HCT116 (cell line): Measurements from ENCODE around the gene FAM120A.

Experiments
- EZH2 ChIP-seq: fragments of 200-600 bp; sonication (generic); IDR thresholded peaks from 2 replicates; pipeline ENCODE4 v1.6.1; 2017; ENCODE audit warnings: antibody characterized with exemption, mixed run types
- EZH2phosphoT487 ChIP-seq: fragments of 200-600 bp; IDR thresholded peaks from 2 replicates; pipeline ENCODE4 v1.6.1; 2018; ENCODE audit warnings: antibody characterized with exemption, borderline replicate concordance
- POLR2A ChIP-seq: IDR thresholded peaks from 2 replicates; pipeline ENCODE4 v1.7.0; 2011; ENCODE audit warnings: borderline replicate concordance; ENCODE audit not compliant: insufficient read depth, insufficient read length; ENCODE audit errors: extremely low read depth
- POLR2AphosphoS5 ChIP-seq: IDR thresholded peaks from 2 replicates; pipeline ENCODE4 v1.6.1; 2011; ENCODE audit warnings: mild to moderate bottlenecking, low read depth, low read length, moderate library complexity
- REST ChIP-seq: IDR thresholded peaks from 2 replicates; pipeline ENCODE4 v1.6.1; 2012; ENCODE audit warnings: low read depth
- ZFX ChIP-seq: fragments of 450-650 bp; IDR thresholded peaks from 2 replicates; pipeline ENCODE4 v1.6.1; 2017
- ZNF274 ChIP-seq: fragments of 200-500 bp; sonication (Bioruptor generic); IDR thresholded peaks from 2 replicates; pipeline ENCODE4 v1.6.1; 2014; ENCODE audit warnings: mild to moderate bottlenecking, low read depth, low read length, inconsistent platforms
- TF ChIP-seq, protein P1 (sequence below), 3 experiments: fragments of 200-600 bp in 1 of 3; sonication (generic) in 1 of 3; IDR thresholded peaks in 2 of 3; conservative IDR thresholded peaks in 1 of 3; 2 replicates each; pipeline ENCODE4 v1.5.1; 2012 to 2017; ENCODE audit warnings: low read depth in 2 of 3, low read length in 2 of 3, antibody characterized with exemption in 1 of 3, borderline replicate concordance in 1 of 3, control low read depth in 1 of 3, mild to moderate bottlenecking in 1 of 3, mixed read lengths in 1 of 3, mixed run types in 1 of 3, moderate library complexity in 1 of 3; ENCODE audit not compliant: insufficient read depth in 1 of 3
- TF ChIP-seq, protein P2 (sequence below): IDR thresholded peaks from 2 replicates; pipeline ENCODE4 v1.6.1; 2012

DNA sequence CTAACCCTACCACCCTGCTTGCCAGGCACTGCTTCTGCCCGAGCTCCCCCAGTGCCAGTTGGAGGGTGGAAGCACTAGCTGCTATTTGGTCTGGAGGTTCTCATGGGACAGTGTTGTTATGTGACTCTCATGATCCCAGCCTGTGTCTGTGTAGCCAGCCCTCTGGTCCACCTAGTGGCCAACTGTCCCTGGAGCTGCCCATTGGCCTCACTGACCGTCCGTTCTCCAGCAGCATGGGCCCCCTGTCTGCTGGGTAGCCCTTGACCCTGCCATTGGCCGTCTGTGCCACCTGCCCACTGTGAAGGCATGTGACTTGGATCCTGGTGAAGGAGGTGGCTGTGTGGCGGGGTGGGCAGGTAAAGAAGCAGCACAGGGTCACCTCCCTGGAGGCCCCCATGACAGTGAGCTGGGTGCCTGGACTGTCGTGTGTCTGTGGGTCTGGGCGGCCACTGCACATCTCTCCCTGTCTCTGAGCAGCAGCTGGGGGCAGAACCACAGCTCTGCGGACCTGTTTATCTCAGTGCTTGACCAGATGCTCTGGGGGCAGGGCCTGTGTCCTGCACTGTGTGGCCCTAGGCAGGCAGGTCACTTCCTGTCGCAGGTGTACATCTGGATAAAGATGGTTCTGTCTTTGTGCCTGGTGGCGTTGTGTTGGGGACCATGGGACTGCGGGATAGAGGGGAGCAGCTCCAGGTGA lies 136.3 kb downstream of the FAM120A start:
- TF ChIP-seq, protein P1, sequence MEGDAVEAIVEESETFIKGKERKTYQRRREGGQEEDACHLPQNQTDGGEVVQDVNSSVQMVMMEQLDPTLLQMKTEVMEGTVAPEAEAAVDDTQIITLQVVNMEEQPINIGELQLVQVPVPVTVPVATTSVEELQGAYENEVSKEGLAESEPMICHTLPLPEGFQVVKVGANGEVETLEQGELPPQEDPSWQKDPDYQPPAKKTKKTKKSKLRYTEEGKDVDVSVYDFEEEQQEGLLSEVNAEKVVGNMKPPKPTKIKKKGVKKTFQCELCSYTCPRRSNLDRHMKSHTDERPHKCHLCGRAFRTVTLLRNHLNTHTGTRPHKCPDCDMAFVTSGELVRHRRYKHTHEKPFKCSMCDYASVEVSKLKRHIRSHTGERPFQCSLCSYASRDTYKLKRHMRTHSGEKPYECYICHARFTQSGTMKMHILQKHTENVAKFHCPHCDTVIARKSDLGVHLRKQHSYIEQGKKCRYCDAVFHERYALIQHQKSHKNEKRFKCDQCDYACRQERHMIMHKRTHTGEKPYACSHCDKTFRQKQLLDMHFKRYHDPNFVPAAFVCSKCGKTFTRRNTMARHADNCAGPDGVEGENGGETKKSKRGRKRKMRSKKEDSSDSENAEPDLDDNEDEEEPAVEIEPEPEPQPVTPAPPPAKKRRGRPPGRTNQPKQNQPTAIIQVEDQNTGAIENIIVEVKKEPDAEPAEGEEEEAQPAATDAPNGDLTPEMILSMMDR (IDR thresholded peaks at IDR 0.05 in 2 of 3, conservative IDR thresholded peaks at IDR 0.05 in 1 of 3; ENCODE audit: borderline replicate concordance in 1 of 3, insufficient read depth in 1 of 3, low read depth in 2 of 3, low read length in 2 of 3), result peak in 2 of 3 experiments; percentile 3 to 21; a peak in 2 of 6 replicates
- TF ChIP-seq REST (no peak), ZFX (no peak), EZH2 (no peak), POLR2A (no peak), ZNF274 (no peak), POLR2AphosphoS5 (no peak), EZH2phosphoT487 (no peak)
- TF ChIP-seq, protein P2, sequence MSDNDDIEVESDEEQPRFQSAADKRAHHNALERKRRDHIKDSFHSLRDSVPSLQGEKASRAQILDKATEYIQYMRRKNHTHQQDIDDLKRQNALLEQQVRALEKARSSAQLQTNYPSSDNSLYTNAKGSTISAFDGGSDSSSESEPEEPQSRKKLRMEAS, result no peak
